RWPE1 (cell line): Measurements from ENCODE around the gene IER3.

ENCODE experiments used
- CTCF ChIA-PET: fragments of 350-600 bp; sonication (Branson Sonifier 250); formaldehyde crosslinking; extraction: SDS; loops from one replicate; lab custom pipeline; 2021; lab: Yijun Ruan, JAX
- POLR2A ChIA-PET: fragments of 400-600 bp; formaldehyde crosslinking; extraction: SDS; loops from one replicate; lab custom pipeline; 2020; ENCODE audit warnings: antibody characterized with exemption; ENCODE audit not compliant: low non-redundant PET; lab: Yijun Ruan, JAX
- DNase-seq: peaks from one replicate; pipeline ENCODE4 v3.0.0; 2012; ENCODE audit warnings: low spot score
- H3K27ac ChIP-seq: fragments of 450-650 bp; 2 replicates; pipeline ENCODE4 v1.5.1; 2017
- CTCF ChIP-seq: fragments of 450-650 bp; conservative IDR thresholded peaks from 2 replicates; pipeline ENCODE4 v1.5.1; 2017; ENCODE audit warnings: low read depth, mild to moderate bottlenecking

IER3 gene

DNA sequence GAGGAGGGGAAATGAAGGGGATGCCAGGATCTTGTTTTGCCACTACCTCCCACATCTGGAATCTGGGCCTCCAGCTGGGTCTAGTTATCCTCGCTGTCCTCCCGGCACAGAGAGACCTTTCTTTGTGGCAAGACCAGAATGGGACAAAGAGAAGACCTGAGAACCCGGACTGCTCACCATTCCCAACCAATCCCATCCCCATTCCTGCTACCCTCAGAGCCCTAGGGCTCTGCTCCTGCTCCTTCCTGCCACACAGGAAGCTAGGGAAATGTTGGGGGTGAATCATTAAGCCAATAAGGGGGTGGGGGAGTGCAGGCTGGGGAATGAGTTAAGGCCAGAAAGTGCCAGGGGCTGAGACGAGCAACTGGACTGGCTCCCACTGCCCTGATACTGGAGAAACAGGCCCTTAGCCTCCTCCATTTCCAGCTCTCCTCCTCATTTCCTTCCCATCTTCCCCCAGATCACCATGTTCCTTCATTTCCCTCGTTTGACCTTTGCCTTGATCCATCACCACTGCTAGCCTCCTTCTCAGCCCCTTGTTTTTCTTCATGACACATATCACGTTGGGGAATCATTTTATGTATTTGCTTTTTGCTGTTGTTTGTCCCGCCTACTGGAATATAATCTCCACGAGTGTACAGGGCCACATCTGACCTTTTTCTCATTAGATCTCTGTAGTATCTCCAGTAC is 4.6 kb upstream of the IER3 start:
- ChIA-PET POLR2A (interaction anchor here (0.5 kb wide), 1 partner anchor 8 kb away, joined by 3 read pairs; no protein-coding TSS in a partner anchor), CTCF (interaction anchor here (0.6 to 1.6 kb wide), 3 partner anchors 30 to 153 kb away, joined by 3 to 5 read pairs (median 4); no protein-coding TSS in a partner anchor)
- no peak for TF ChIP-seq CTCF
- peak overlapping the region; percentile 85 for H3K27ac ChIP-seq
- no peak for DNase-seq

- H3K27ac ChIP-seq = peak overlapping the region; percentile 85
- POLR2A ChIA-PET = no interaction called here
- TF ChIP-seq CTCF = no peak
- CTCF ChIA-PET = interaction anchor here (0.6 to 0.8 kb wide), 3 partner anchors 31 to 154 kb away, joined by 3 to 5 read pairs (median 4); no protein-coding TSS in a partner anchor
- no peak for DNase-seq
These were observed 3.8 kb upstream of the IER3 start for GRCh38 chr6:30747902-30748769.

- POLR2A ChIA-PET = no interaction called here
- DNase-seq = no peak
- no peak for TF ChIP-seq CTCF
- CTCF ChIA-PET = interaction anchor here (0.6 to 0.8 kb wide), 2 partner anchors 35 to 71 kb away, joined by 4 to 7 read pairs; no protein-coding TSS in a partner anchor
- H3K27ac ChIP-seq = peak overlapping the region; percentile 51
These were observed 2.9 kb upstream of the IER3 start for GRCh38 chr6:30747300-30747687.

DNA sequence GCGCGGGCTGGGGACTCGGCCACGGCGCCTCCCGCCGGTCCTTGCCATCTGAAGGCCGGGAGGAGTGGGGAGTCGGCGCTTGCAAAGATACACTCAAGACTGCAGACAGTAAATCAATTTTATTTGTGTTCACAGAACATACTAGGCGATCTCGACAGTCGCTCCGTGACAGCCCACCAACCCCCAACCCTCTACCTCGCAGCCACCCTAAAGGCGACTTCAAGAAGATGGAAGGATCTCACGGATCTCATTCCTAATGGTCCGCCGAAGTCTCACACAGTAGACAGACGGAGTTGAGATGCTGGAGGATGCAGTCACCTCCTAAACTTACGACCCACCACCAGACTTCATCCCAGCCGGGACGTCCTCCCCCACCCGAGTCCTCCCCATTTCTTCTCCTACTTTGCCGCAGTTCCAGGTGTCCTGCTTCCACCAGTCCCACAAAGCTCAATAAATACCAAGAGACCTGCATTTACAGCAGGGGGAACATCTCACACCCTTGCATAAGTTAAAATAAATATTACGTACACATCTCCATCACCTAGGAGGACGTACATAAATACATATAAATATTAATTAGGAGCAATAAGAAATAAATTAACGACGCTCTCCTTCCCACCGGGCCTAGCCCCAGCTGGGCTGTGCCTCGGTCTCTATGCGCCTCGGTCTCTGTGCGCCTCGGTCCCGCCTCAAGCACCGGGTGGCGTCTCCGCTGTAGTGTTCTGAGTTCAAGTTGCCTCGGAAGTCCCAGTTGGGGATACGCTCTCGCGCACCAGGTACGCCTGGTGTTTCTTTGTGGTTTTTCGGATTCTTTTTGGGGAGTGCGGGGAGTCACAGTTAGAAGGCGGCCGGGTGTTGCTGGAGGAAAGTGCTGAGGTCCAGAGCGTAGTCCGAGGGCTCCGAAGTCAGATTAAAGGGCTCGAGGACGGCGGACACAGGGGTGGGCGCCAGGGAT is 971 bp downstream of the IER3 start:
- DNase-seq = no peak
- POLR2A ChIA-PET = interaction anchor here (1.0 to 1.8 kb wide), 5 partner anchors 9 to 139 kb away, joined by 3 to 11 read pairs (median 8); no protein-coding TSS in a partner anchor
- TF ChIP-seq CTCF = no peak
- CTCF ChIA-PET = interaction anchor here (0.7 to 1.5 kb wide), 5 partner anchors 9 to 133 kb away, joined by 3 to 5 read pairs (median 4); no protein-coding TSS in a partner anchor
- H3K27ac ChIP-seq = peak overlapping the region; percentile 94

DNA sequence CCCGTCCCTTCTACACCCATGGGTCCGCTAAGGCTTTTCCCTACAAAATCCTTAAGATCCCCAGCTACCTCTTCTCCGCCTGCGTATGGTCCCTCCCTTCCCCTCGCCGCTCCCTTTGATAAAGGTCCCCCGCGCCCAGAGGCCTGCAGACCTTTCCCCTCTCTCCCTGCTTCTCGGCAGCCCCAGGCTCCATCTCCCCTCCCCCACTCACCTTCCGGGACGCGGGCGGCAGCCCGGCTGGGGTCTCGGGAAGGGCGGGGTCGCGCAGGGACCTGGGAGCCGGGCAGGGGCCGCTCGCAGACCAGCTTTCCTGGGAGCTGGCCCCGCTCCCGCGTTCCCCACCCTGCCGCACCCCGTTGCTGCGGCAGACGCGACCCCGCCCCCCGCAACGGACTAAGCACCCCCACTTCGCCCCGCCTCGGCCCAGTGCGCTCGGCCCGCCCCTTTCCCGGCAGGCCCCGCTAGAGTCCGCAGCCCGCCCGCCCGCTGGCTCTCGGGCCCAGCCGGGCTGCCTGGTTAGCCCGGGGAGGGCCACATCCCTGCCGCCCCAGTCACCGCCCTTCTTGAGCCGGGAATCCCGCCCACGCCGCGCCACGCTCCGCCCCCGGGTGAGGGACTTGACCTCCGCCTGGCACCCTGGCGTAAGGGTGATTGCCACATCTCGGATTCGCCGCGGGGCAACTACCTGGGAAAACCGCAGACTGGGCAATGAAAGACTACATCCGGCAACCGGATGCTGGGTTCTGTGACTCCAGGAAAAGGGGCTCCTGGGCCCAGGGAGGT is 1.8 kb downstream of the IER3 start, which contains the start of gene FLOT1:
Gene FLOT1 (minus strand): TSS at position 372 of the 783 bp plus-strand sequence. CDS start 498 bp downstream, outside the sequence.
- CTCF ChIA-PET = interaction anchor here (0.6 to 1.5 kb wide), 5 partner anchors 12 to 134 kb away, joined by 3 to 7 read pairs (median 4); no protein-coding TSS in a partner anchor
- peak within 1 kb of the TSS; percentile 94 for H3K27ac ChIP-seq
- DNase-seq = peak; percentile 95
- TF ChIP-seq CTCF = no peak
- POLR2A ChIA-PET = interaction anchor here (0.7 to 1.8 kb wide), 5 partner anchors 10 to 78 kb away, joined by 3 to 8 read pairs (median 4); no protein-coding TSS in a partner anchor
